Panc1 (cell line): ENCODE measurements around the gene MTA1. TPM values are rescaled to one million over a fixed set of nuclear protein-coding genes. Genes with fewer than 3 reads are reported as not detected.

Experiments
- ATAC-seq: fragments of 200-7000 bp; cut with Tn5 transposase; 2 replicates; pipeline ENCODE4 v1.9.1; 2020; ENCODE audit warnings: mild to moderate bottlenecking, moderate library complexity
- BruUV-seq: library from RNA; stranded (reverse); fragments of 400-500 nt; replicated peaks from 2 replicates; lab custom pipeline; 2021; lab: Mats Ljungman, UMichigan
- CTCF ChIA-PET: fragments of 300-600 bp; sonication (Branson Sonifier 250); formaldehyde crosslinking; loops from one replicate; lab custom pipeline; 2022; ENCODE audit warnings: antibody characterized with exemption; lab: Charles Lee
- POLR2A ChIA-PET: fragments of 300-600 bp; sonication (Branson Sonifier 250); formaldehyde crosslinking; loops from one replicate; lab custom pipeline; 2022; ENCODE audit warnings: antibody characterized with exemption; lab: Charles Lee
- DNase-seq: peaks from one replicate; pipeline ENCODE4 v3.0.0-alpha.2; 2010; ENCODE audit warnings: low read depth, low spot score
- H3K27ac ChIP-seq: 2 replicates; pipeline ENCODE4 v1.5.1; 2011; ENCODE audit warnings: mild to moderate bottlenecking, low read length, inconsistent platforms
- H3K27me3 ChIP-seq: fragments of 200-500 bp; sonication (Bioruptor generic); 2 replicates; pipeline ENCODE4 v1.6.0; 2014; ENCODE audit warnings: low read length, inconsistent platforms; ENCODE audit not compliant: control insufficient read depth, insufficient read depth
- H3K36me3 ChIP-seq: fragments of 200-500 bp; sonication (Bioruptor generic); 2 replicates; pipeline ENCODE4 v1.5.1; 2014; ENCODE audit warnings: inconsistent platforms, mild to moderate bottlenecking, low read length, moderate library complexity; ENCODE audit not compliant: control insufficient read depth, insufficient read depth
- H3K4me1 ChIP-seq: 2 replicates; pipeline ENCODE4 v1.5.1; 2011; ENCODE audit warnings: inconsistent platforms, mild to moderate bottlenecking, low read length, moderate library complexity; ENCODE audit not compliant: control insufficient read depth, insufficient read depth
- H3K4me3 ChIP-seq, 2 experiments: 2 replicates each; pipeline ENCODE4 v1.5.1; 2011 to 2012; ENCODE audit warnings: low read depth in 2 of 2, low read length in 2 of 2, mild to moderate bottlenecking in 2 of 2, inconsistent platforms in 1 of 2, moderate library complexity in 1 of 2
- H3K9me3 ChIP-seq: fragments of 200-500 bp; sonication (Bioruptor generic); 2 replicates; pipeline ENCODE4 v1.5.1; 2014; ENCODE audit warnings: low read depth, mild to moderate bottlenecking, inconsistent platforms, low read length, moderate library complexity; ENCODE audit not compliant: control insufficient read depth, insufficient read depth
- CTCF ChIP-seq: fragments of 450-650 bp; IDR thresholded peaks from 2 replicates; pipeline ENCODE4 v1.5.1; 2017; ENCODE audit warnings: mild to moderate bottlenecking
- POLR2AphosphoS5 ChIP-seq: IDR thresholded peaks from 2 replicates; pipeline ENCODE4 v1.6.1; 2012; ENCODE audit warnings: mild to moderate bottlenecking, low read depth, low read length, moderate library complexity
- REST ChIP-seq, 2 experiments: IDR thresholded peaks; 2 replicates each; pipeline ENCODE4 v1.6.1; 2011 to 2012; ENCODE audit warnings: low read depth in 2 of 2, control low read depth in 1 of 2, low read length in 1 of 2, mild to moderate bottlenecking in 1 of 2, moderate library complexity in 1 of 2; ENCODE audit not compliant: insufficient read depth in 1 of 2
- SIN3A ChIP-seq: IDR thresholded peaks from 2 replicates; pipeline ENCODE4 v1.6.1; 2012; ENCODE audit warnings: low read depth, mild to moderate bottlenecking, low read length, moderate library complexity, borderline replicate concordance; ENCODE audit not compliant: insufficient read depth
- TCF7L2 ChIP-seq: IDR thresholded peaks from 2 replicates; pipeline ENCODE4 v1.6.1; 2011; ENCODE audit warnings: mild to moderate bottlenecking, low read depth, low read length, inconsistent platforms
- in situ Hi-C: cut with HindIII; loops from 2 replicates; pipeline ENCODE4 v1.10.0; 2016; ENCODE audit warnings: low sequenced_read_pairs, low pct_unique_long_range_greater_than_20kb
- intact Hi-C: fragments of 100-400 bp; cut with micrococcal nuclease; formaldehyde crosslinking; loops from one replicate; pipeline ENCODE4 v1.10.0; 2022; ENCODE audit not compliant: unreplicated experiment
- total RNA-seq: library from RNA; stranded (reverse); gene quantifications from one replicate; pipeline ENCODE4 v1.2.1, GENCODE V29; 2021; ENCODE audit not compliant: unreplicated experiment

Gene MTA1
- total RNA-seq, 1 experiment from 2014 or later, result 105 TPM

GRCh38 chr14:105446971-105447370, 27.3 kb downstream of the MTA1 start:
- Histone ChIP-seq H3K27ac (no peak overlapping the region), H3K27me3 (no peaks in the 10 kb centered on the region), H3K4me3 (no peak overlapping the region), H3K36me3 (no peaks in the 10 kb centered on the region; the same call in 1 of the 2 replicates), H3K4me1 (no peaks in the 10 kb centered on the region), H3K9me3 (no peaks in the 10 kb centered on the region)
- TF ChIP-seq POLR2AphosphoS5 (no peak), SIN3A (no peak), TCF7L2 (no peak), CTCF (no peak), REST (IDR thresholded peaks at IDR 0.05; ENCODE audit: insufficient read depth in 1 of 2, low read depth in 2 of 2, low read length in 1 of 2) (no peak)
- ATAC-seq, result no peak
- no peak for DNase-seq
- intact Hi-C loops, result no loop called here
- in situ Hi-C loops, result no loop called here
- ChIA-PET POLR2A (no interaction called here), CTCF (no interaction called here)
- no TSS peak for BruUV-seq

DNA sequence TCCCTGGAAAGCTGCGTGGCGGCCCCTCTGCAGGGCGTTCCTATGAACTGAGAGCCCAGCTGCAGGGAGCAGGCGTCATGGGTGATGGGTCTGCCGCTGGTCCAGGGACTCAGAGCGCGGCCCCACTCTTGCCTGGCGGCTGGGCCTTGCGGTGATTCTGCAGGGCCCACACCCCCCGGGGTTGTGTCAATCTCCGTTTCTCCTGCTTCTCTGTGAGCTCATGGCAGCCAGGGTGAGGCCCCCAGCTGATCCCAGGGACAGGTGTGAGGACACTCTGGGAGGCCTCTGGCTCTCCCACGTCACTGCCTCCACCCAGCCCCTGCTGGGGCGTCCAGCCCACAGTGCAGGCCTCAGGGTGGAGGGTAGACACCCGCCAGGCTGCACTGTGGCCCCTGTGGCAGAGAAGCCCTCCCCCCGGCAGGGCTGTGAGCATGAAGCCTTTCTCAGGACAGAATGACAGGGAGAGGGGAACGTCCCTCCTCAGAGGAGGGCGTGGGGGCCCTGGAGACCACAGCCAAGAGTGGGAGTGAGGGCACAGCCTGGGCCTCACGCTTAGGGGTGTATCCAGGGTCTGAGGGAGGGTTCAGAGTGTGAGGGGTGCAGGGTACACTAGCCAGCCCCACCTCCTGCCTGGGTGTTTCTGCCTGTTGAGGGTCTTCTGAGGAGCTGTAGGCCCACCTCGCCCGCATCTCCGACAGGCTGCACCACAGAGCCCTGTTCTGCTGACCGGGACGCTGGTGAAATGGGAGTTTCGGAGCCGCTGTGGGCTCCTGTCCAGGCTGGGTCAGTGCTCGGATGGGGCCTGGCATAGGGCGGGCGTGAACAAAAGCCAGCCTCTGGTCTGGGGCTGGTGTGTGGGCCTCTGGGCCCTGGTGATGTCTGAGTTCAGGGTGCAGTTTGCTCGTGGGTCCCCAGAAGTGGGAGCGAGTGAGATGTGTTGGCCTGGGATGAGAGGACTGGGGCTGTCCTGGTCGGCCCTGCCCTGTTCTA, 28.3 kb downstream of the MTA1 start:
- ATAC-seq (peak; percentile 33), DNase-seq (no peak)
- Histone ChIP-seq H3K27me3 (no peaks in the 10 kb centered on the region), H3K4me3 (no peak overlapping the region), H3K9me3 (no peaks in the 10 kb centered on the region), H3K36me3 (no peaks in the 10 kb centered on the region; the same call in 1 of the 2 replicates), H3K4me1 (no peaks in the 10 kb centered on the region), H3K27ac (no peak overlapping the region; the same call in 1 of the 2 replicates)
- POLR2A ChIA-PET, result no interaction called here
- no peak for TF ChIP-seq TCF7L2
- no peak for TF ChIP-seq REST (IDR thresholded peaks at IDR 0.05; ENCODE audit: insufficient read depth in 1 of 2, low read depth in 2 of 2, low read length in 1 of 2)
- TF ChIP-seq POLR2AphosphoS5, result no peak
- in situ Hi-C loops (no loop called here), intact Hi-C loops (no loop called here)
- CTCF ChIA-PET, result interaction anchor here (0.6 to 0.8 kb wide), 2 partner anchors 10 to 23 kb away, joined by 3 to 4 read pairs; no protein-coding TSS in a partner anchor
- no TSS peak for BruUV-seq
